ENCODE results near the gene ANXA9. TPM values are rescaled to one million over a fixed set of nuclear protein-coding genes. Genes with fewer than 3 reads are reported as not detected.
A peak's percentile ranks its signal among the peaks of the same experiment; 100 is the strongest.

Gene ANXA9
- polyA plus RNA-seq, 3 donors: 0.28 to 1.7 (median 1.4) TPM

DNA sequence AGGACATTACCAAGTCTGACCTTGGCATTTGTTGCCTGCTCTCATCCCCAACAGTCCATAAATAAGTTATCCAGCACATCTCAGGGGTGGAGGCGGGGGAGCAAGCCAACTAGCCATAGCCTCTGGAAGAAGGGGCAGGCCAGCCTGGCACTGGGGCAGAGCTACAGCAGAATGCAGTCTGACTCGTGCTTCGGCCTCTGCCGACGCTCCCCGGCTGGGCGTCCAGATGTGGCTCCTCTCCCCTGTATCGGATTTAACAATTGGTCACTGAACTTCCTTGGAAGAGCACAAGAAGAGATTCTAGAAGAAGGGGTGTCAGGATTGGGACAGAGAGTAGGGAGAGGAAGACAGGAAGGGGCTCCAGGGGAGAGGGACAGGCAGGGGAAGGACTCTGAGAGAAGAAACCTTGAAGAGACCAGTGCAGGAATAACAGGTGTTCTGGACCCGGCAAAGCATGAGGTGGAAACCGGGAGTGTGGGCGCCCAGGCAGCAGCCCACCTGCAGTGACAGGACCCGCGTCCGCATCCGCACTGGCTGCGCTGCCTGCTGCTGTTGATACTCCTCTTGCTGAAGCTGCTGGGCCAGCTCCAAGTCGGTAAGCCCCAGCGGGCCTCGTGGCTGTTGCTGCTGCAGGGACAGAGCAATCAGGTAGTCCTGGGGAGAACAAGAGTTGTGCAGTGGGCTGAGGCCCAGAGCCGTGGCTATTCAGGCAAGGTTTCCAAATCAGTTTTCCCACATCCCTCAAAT is 15.2 kb downstream of the ANXA9 start:
- no peaks in the 10 kb centered on the region for H3K9me3 ChIP-seq (replicated peaks in 1 of 2; ENCODE audit: control insufficient read depth in 1 of 2, insufficient read depth in 1 of 2, low read length in 2 of 2)
- no peaks in the 10 kb centered on the region for H3K27me3 ChIP-seq (ENCODE audit: control insufficient read depth in 2 of 2, insufficient read depth in 2 of 2, low read length in 2 of 2)
- H3K4me3 ChIP-seq (replicated peaks in 1 of 3; ENCODE audit: low read depth in 2 of 3, low read length in 3 of 3): no peak overlapping the region
- TF ChIP-seq, protein P1, sequence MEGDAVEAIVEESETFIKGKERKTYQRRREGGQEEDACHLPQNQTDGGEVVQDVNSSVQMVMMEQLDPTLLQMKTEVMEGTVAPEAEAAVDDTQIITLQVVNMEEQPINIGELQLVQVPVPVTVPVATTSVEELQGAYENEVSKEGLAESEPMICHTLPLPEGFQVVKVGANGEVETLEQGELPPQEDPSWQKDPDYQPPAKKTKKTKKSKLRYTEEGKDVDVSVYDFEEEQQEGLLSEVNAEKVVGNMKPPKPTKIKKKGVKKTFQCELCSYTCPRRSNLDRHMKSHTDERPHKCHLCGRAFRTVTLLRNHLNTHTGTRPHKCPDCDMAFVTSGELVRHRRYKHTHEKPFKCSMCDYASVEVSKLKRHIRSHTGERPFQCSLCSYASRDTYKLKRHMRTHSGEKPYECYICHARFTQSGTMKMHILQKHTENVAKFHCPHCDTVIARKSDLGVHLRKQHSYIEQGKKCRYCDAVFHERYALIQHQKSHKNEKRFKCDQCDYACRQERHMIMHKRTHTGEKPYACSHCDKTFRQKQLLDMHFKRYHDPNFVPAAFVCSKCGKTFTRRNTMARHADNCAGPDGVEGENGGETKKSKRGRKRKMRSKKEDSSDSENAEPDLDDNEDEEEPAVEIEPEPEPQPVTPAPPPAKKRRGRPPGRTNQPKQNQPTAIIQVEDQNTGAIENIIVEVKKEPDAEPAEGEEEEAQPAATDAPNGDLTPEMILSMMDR (IDR thresholded peaks at IDR 0.05): no peak
- H3K4me1 Mint-ChIP-seq: peaks cover 41% of the 10 kb centered on the region
- H3K36me3 ChIP-seq (replicated peaks in 1 of 2; ENCODE audit: control insufficient read depth in 1 of 2, insufficient read depth in 2 of 2, low read length in 2 of 2): peaks cover 28 to 52% of the 10 kb centered on the region in 2 donors
- H3K36me3 Mint-ChIP-seq: peaks cover 57 to 63% of the 10 kb centered on the region in 2 donors
- peaks cover 17% of the 10 kb centered on the region for H3K79me2 ChIP-seq (ENCODE audit: insufficient read depth, low read length)
- no peak overlapping the region for H3K4me3 Mint-ChIP-seq
- H3K27ac Mint-ChIP-seq: peak overlapping the region in 3 of 7 donors; percentile 50 to 64 (median 56)
- H3K9ac ChIP-seq (ENCODE audit: insufficient read depth, low read length, poor library complexity, severe bottlenecking): no peak overlapping the region
- H4K20me1 ChIP-seq (ENCODE audit: insufficient read depth, low read length): peaks cover 21% of the 10 kb centered on the region
- WGBS (ENCODE audit: insufficient coverage): 95% methylated on average over 19 of the region's 20 CpGs
- DNase-seq: no peak
- H2AFZ ChIP-seq (ENCODE audit: insufficient read depth, low read depth, low read length, poor library complexity, severe bottlenecking): no peak overlapping the region
- H3K27me3 Mint-ChIP-seq (ENCODE audit: low read depth in 3 of 3): peaks cover 2 to 3% (median 2%) of the 10 kb centered on the region in 3 donors
- H3K4me2 ChIP-seq (replicated peaks; ENCODE audit: extremely low read depth, low read length, poor library complexity, severe bottlenecking): no peak overlapping the region
- intact Hi-C loops (cut with micrococcal nuclease): loop anchor here in 1 of 2 donors (5.0 kb wide), 1 partner anchor 235 kb away; no protein-coding TSS in a partner anchor
- peaks cover 0 to 3% (median 0%) of the 10 kb centered on the region in 7 donors for H3K9me3 Mint-ChIP-seq
- H3K27ac ChIP-seq (ENCODE audit: low read depth in 1 of 2, low read length in 2 of 2): no peak overlapping the region
- H3K4me1 ChIP-seq (ENCODE audit: control insufficient read depth in 1 of 2, insufficient read depth in 2 of 2, low read length in 2 of 2): peaks cover 36% of the 10 kb centered on the region in 2 donors

DNA sequence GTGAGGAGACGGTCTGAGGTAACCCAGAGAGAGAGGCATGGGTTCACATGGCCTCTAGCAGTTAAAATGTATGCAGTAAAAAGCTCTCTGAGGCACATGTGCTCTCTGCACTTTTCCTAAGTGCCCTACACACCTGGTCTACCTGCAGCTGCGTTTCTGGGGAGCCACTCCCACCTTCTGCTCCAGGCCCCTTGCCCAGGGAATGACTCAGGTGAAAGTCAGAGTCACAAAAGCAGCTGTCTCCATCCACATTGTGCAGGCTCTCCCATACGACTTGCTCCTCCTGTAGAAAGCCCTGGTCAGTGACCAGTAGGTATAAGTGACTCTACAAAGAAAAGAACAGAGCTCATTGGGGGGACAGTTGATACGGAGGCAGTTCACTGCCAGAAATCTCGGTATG is 15.9 kb downstream of the ANXA9 start:
- Mint-ChIP-seq H3K4me1 (peaks cover 47% of the 10 kb centered on the region), H3K36me3 (peaks cover 57 to 67% of the 10 kb centered on the region in 2 donors), H3K27ac (no peak overlapping the region), H3K27me3 (ENCODE audit: low read depth in 3 of 3) (peaks cover 2 to 3% (median 2%) of the 10 kb centered on the region in 3 donors), H3K9me3 (peaks cover 0 to 3% (median 0%) of the 10 kb centered on the region in 7 donors), H3K4me3 (no peak overlapping the region)
- Histone ChIP-seq H3K9me3 (replicated peaks in 1 of 2; ENCODE audit: control insufficient read depth in 1 of 2, insufficient read depth in 1 of 2, low read length in 2 of 2) (no peaks in the 10 kb centered on the region), H4K20me1 (ENCODE audit: insufficient read depth, low read length) (peaks cover 23% of the 10 kb centered on the region), H2AFZ (ENCODE audit: insufficient read depth, low read depth, low read length, poor library complexity, severe bottlenecking) (no peak overlapping the region), H3K4me1 (ENCODE audit: control insufficient read depth in 1 of 2, insufficient read depth in 2 of 2, low read length in 2 of 2) (peaks cover 42% of the 10 kb centered on the region in 2 donors), H3K9ac (ENCODE audit: insufficient read depth, low read length, poor library complexity, severe bottlenecking) (no peak overlapping the region), H3K27me3 (ENCODE audit: control insufficient read depth in 2 of 2, insufficient read depth in 2 of 2, low read length in 2 of 2) (no peaks in the 10 kb centered on the region), H3K4me2 (replicated peaks; ENCODE audit: extremely low read depth, low read length, poor library complexity, severe bottlenecking) (no peak overlapping the region), H3K27ac (ENCODE audit: low read depth in 1 of 2, low read length in 2 of 2) (no peak overlapping the region), H3K36me3 (replicated peaks in 1 of 2; ENCODE audit: control insufficient read depth in 1 of 2, insufficient read depth in 2 of 2, low read length in 2 of 2) (peaks cover 28 to 52% of the 10 kb centered on the region in 2 donors), H3K4me3 (replicated peaks in 1 of 3; ENCODE audit: low read depth in 2 of 3, low read length in 3 of 3) (no peak overlapping the region), H3K79me2 (ENCODE audit: insufficient read depth, low read length) (peaks cover 23% of the 10 kb centered on the region)
- TF ChIP-seq, protein P1 (IDR thresholded peaks at IDR 0.05): no peak
- DNase-seq: no peak
- intact Hi-C loops (cut with micrococcal nuclease): loop anchor here in 1 of 2 donors (5.0 kb wide), 1 partner anchor 236 kb away; no protein-coding TSS in a partner anchor
- WGBS (ENCODE audit: insufficient coverage): 94% methylated on average over 3 of the region's 5 CpGs

Measured in CD14-positive monocyte (primary cell).